WERI-Rb-1 (cell line): Measurements from ENCODE around the gene GALNT6.

Source experiments
- DNase-seq: peaks from one replicate; pipeline ENCODE4 v3.0.0-alpha.2; 2020
- H3K27ac ChIP-seq: fragments of 250-450 bp; sonication (Bioruptor Pico); 2 replicates; pipeline ENCODE4 v1.5.1; 2020; ENCODE audit warnings: mild to moderate bottlenecking, moderate library complexity
- H3K27me3 ChIP-seq: fragments of 250-450 bp; sonication (Bioruptor Pico); 2 replicates; pipeline ENCODE4 v1.5.1; 2021; ENCODE audit warnings: mild to moderate bottlenecking, low read depth, moderate library complexity; ENCODE audit not compliant: insufficient read depth, severe bottlenecking
- H3K36me3 ChIP-seq: fragments of 250-450 bp; sonication (Bioruptor Pico); 2 replicates; pipeline ENCODE4 v1.5.1; 2020; ENCODE audit warnings: mild to moderate bottlenecking, moderate library complexity
- H3K4me3 ChIP-seq: 2 replicates; pipeline ENCODE4 v1.5.1; 2011; ENCODE audit warnings: low read depth, mild to moderate bottlenecking, control low read depth, low read length
- H3K9me3 ChIP-seq: fragments of 250-450 bp; sonication (Bioruptor Pico); 2 replicates; pipeline ENCODE4 v1.5.1; 2021; ENCODE audit warnings: mild to moderate bottlenecking, moderate library complexity; ENCODE audit not compliant: severe bottlenecking
- CTCF ChIP-seq: IDR thresholded peaks from 2 replicates; pipeline ENCODE4 v1.5.1; 2011; ENCODE audit warnings: low read depth, mild to moderate bottlenecking, control low read depth, inconsistent platforms, low read length

GALNT6 gene

GRCh38 chr12:51349026-51349425 is 42.2 kb downstream of the GALNT6 start:
- H3K36me3 ChIP-seq, result no peaks in the 10 kb centered on the region
- H3K9me3 ChIP-seq, result no peaks in the 10 kb centered on the region
- H3K27ac ChIP-seq, result no peak overlapping the region
- H3K4me3 ChIP-seq, result no peak overlapping the region
- TF ChIP-seq CTCF, result no peak
- DNase-seq, result no peak
- no peaks in the 10 kb centered on the region for H3K27me3 ChIP-seq

DNA sequence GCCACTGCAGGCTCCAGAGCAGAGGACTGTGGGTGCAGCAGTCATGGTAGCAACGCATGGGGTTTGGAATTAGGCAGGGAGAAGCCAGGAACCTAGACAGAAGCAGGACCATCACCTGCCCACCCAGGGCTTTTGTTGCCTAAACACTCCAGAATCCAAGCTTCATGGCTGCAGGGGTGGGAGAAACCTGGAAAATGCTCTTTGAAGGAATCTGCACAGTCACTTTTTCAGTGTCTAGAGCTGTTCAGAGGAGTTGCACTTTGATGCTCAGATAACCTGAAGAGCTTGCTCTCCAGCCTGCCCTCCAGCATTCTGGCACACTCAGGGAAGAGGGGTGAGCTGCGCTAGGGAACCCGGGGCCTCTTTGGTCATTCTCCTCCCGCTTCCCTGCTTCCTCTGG is 43.1 kb downstream of the GALNT6 start:
- TF ChIP-seq CTCF, result no peak
- H3K4me3 ChIP-seq, result no peak overlapping the region
- no peaks in the 10 kb centered on the region for H3K27me3 ChIP-seq
- DNase-seq, result no peak
- H3K27ac ChIP-seq, result no peak overlapping the region
- H3K9me3 ChIP-seq, result no peaks in the 10 kb centered on the region
- H3K36me3 ChIP-seq, result no peaks in the 10 kb centered on the region

DNA sequence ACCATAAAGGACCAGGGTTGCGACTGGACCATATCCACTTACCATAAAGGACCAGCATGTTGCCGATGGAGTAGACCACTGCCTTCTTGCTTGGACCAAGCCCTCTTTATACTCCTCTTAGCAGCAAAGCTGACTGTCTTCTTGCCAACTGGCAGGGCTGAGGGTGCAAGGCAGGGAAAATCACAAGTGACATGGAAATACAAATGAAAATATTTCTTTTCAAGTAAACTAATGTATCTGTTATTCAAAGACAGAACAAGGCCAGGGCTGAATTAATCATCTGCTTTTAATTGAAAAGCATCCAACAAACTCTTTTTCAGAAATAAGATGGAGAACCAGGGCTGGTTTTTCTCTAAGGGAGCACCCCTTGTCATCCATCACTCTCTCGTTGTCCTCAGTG is 44.6 kb downstream of the GALNT6 start, which contains the start of gene CELA1:
Gene CELA1 (minus strand): TSS at position 99 of the 400 bp plus-strand sequence. CDS start 41 bp downstream, at position 58.
- TF ChIP-seq CTCF, result no peak
- Histone ChIP-seq H3K27ac (no peak within 1 kb of the TSS), H3K36me3 (no peaks in the 10 kb centered on the region), H3K4me3 (no peak within 1 kb of the TSS), H3K9me3 (no peaks in the 10 kb centered on the region), H3K27me3 (no peaks in the 10 kb centered on the region)
- no peak for DNase-seq

- Histone ChIP-seq H3K36me3 (no peaks in the 10 kb centered on the region), H3K4me3 (no peak overlapping the region), H3K9me3 (no peaks in the 10 kb centered on the region), H3K27ac (no peak overlapping the region), H3K27me3 (no peaks in the 10 kb centered on the region)
- TF ChIP-seq CTCF, result no peak
- DNase-seq, result no peak
Measured at GRCh38 chr12:51345681-51346080, 45.5 kb downstream of the GALNT6 start.

GRCh38 chr12:51343201-51343600 is 48.0 kb downstream of the GALNT6 start:
- Histone ChIP-seq H3K27me3 (no peaks in the 10 kb centered on the region), H3K27ac (no peak overlapping the region), H3K36me3 (no peaks in the 10 kb centered on the region), H3K4me3 (no peak overlapping the region), H3K9me3 (no peaks in the 10 kb centered on the region)
- DNase-seq, result no peak
- no peak for TF ChIP-seq CTCF

GRCh38 chr12:51342416-51342815 is 48.8 kb downstream of the GALNT6 start:
- DNase-seq, result no peak
- Histone ChIP-seq H3K4me3 (no peak overlapping the region), H3K36me3 (no peaks in the 10 kb centered on the region), H3K27me3 (no peaks in the 10 kb centered on the region), H3K27ac (no peak overlapping the region), H3K9me3 (no peaks in the 10 kb centered on the region)
- TF ChIP-seq CTCF, result no peak
